GM12801 (cell line): ENCODE data around the gene RBM48.

Experiments used
- CTCF ChIP-seq: IDR thresholded peaks from one replicate; pipeline ENCODE4 v1.5.1; 2011; ENCODE audit warnings: control low read depth; ENCODE audit not compliant: insufficient read length; ENCODE audit errors: extremely low read depth

The RBM48 gene

GRCh38 chr7:92528188-92528957 lies at the start of gene RBM48, which contains the start of gene PEX1:
TSS of gene RBM48 (plus strand) at chr7:92528795. CDS start at chr7:92528814, 19 bp downstream.
TSS of gene PEX1 (minus strand) at chr7:92528520. CDS start at chr7:92528435, 85 bp downstream.
- TF ChIP-seq CTCF = no peak

- TF ChIP-seq CTCF = no peak
Measured at GRCh38 chr7:92485267-92485892, 43.2 kb upstream of the RBM48 start.

GRCh38 chr7:92485974-92486373 lies 42.6 kb upstream of the RBM48 start:
- no peak for TF ChIP-seq CTCF

- no peak for TF ChIP-seq CTCF
Measured at GRCh38 chr7:92487804-92488203, 40.8 kb upstream of the RBM48 start.

GRCh38 chr7:92489634-92490033 lies 39.0 kb upstream of the RBM48 start:
- no peak for TF ChIP-seq CTCF

GRCh38 chr7:92496876-92497275 lies 31.7 kb upstream of the RBM48 start:
- no peak for TF ChIP-seq CTCF

GRCh38 chr7:92498557-92498956 lies 30.0 kb upstream of the RBM48 start:
- no peak for TF ChIP-seq CTCF
